WTC11 (cell line): ENCODE data around the gene LPP. TPM values are rescaled to one million over a fixed set of nuclear protein-coding genes. Genes with fewer than 3 reads are reported as not detected.

Experiments used
- ATAC-seq: fragments of 200-7000 bp; cut with Tn5 transposase; 2 replicates; pipeline ENCODE4 v1.10.0; 2021; ENCODE audit warnings: mild to moderate bottlenecking, moderate library complexity
- CTCF ChIA-PET: fragments of 300-600 bp; sonication (Branson Sonifier 250); formaldehyde crosslinking; loops from one replicate; lab custom pipeline; 2021; ENCODE audit warnings: antibody characterized with exemption; lab: Charles Lee
- POLR2A ChIA-PET: fragments of 350-600 bp; sonication (Branson Sonifier 250); formaldehyde crosslinking; loops from one replicate; lab custom pipeline; 2021; ENCODE audit warnings: antibody characterized with exemption; lab: Charles Lee
- DNase-seq: peaks from one replicate; pipeline ENCODE4 v3.0.0; 2021; ENCODE audit warnings: low spot score
- H3K27ac Mint-ChIP-seq: 2 replicates; pipeline ENCODE4 v1.8.0; 2021; ENCODE audit warnings: mixed read lengths
- H3K27me3 Mint-ChIP-seq: 2 replicates; pipeline ENCODE4 v1.8.0; 2021; ENCODE audit warnings: low read depth, mild to moderate bottlenecking, moderate library complexity, mixed read lengths
- H3K36me3 Mint-ChIP-seq: 2 replicates; pipeline ENCODE4 v1.8.0; 2021; ENCODE audit warnings: mixed read lengths
- H3K4me1 Mint-ChIP-seq: 2 replicates; pipeline ENCODE4 v1.8.0; 2022; ENCODE audit warnings: mixed read lengths
- H3K4me3 Mint-ChIP-seq: 2 replicates; pipeline ENCODE4 v1.8.0; 2021; ENCODE audit warnings: mild to moderate bottlenecking, moderate library complexity, mixed read lengths
- H3K9me3 Mint-ChIP-seq: 2 replicates; pipeline ENCODE4 v1.8.0; 2021; ENCODE audit warnings: mixed read lengths
- ATF1 ChIP-seq: sonication (generic); formaldehyde crosslinking; IDR thresholded peaks from 2 replicates; pipeline ENCODE4 v1.8.1; 2023; ENCODE audit warnings: mild to moderate bottlenecking, moderate library complexity, missing genetic modification reagents
- CBFB ChIP-seq: sonication (generic); formaldehyde crosslinking; IDR thresholded peaks from 2 replicates; pipeline ENCODE4 v1.8.1; 2022; ENCODE audit warnings: mild to moderate bottlenecking, low read depth, missing genetic modification reagents
- ELF4 ChIP-seq: sonication (generic); formaldehyde crosslinking; IDR thresholded peaks from 2 replicates; pipeline ENCODE4 v1.8.1; 2022; ENCODE audit warnings: low read depth, mild to moderate bottlenecking, moderate library complexity, missing genetic modification reagents
- ETV6 ChIP-seq: sonication (generic); formaldehyde crosslinking; IDR thresholded peaks from 2 replicates; pipeline ENCODE4 v1.8.1; 2022; ENCODE audit warnings: mild to moderate bottlenecking, missing genetic modification reagents
- FOXK1 ChIP-seq: sonication (generic); formaldehyde crosslinking; IDR thresholded peaks from 2 replicates; pipeline ENCODE4 v1.8.0; 2022; ENCODE audit warnings: mild to moderate bottlenecking, moderate library complexity, missing genetic modification reagents
- GABPB1 ChIP-seq: sonication (generic); formaldehyde crosslinking; IDR thresholded peaks from 2 replicates; pipeline ENCODE4 v1.8.1; 2023; ENCODE audit warnings: mild to moderate bottlenecking, missing genetic modification reagents
- GTF2I ChIP-seq: fragments of 250-450 bp; sonication (Bioruptor Pico); conservative IDR thresholded peaks from 2 replicates; pipeline ENCODE4 v1.4.0; 2021; ENCODE audit warnings: mild to moderate bottlenecking
- IRF2 ChIP-seq: sonication (generic); formaldehyde crosslinking; IDR thresholded peaks from 2 replicates; pipeline ENCODE4 v1.8.0; 2022; ENCODE audit warnings: low read depth, missing genetic modification reagents, borderline replicate concordance
- MXD4 ChIP-seq: fragments of 250-450 bp; sonication (Bioruptor Pico); IDR thresholded peaks from 2 replicates; pipeline ENCODE4 v1.8.0; 2021; ENCODE audit warnings: mild to moderate bottlenecking, moderate library complexity, borderline replicate concordance
- SP1 ChIP-seq: sonication (generic); formaldehyde crosslinking; conservative IDR thresholded peaks from 2 replicates; pipeline ENCODE4 v1.8.1; 2022; ENCODE audit warnings: missing genetic modification reagents
- TCF7 ChIP-seq: sonication (generic); formaldehyde crosslinking; IDR thresholded peaks from 2 replicates; pipeline ENCODE4 v1.8.0; 2022; ENCODE audit warnings: mild to moderate bottlenecking, low read depth, missing genetic modification reagents, moderate library complexity
- ZNF423 ChIP-seq: fragments of 250-450 bp; sonication (Bioruptor Pico); IDR thresholded peaks from 2 replicates; pipeline ENCODE4 v2.1.2; 2022; ENCODE audit warnings: mild to moderate bottlenecking, moderate library complexity
- total RNA-seq: library from RNA; stranded (reverse); gene quantifications from 3 replicates; pipeline ENCODE4 v1.2.3, GENCODE V29; 2021
- TF ChIP-seq, protein P1 (sequence below): sonication (generic); formaldehyde crosslinking; IDR thresholded peaks from 2 replicates; pipeline ENCODE4 v1.8.1; 2023; ENCODE audit warnings: mild to moderate bottlenecking, moderate library complexity, missing genetic modification reagents
- TF ChIP-seq, protein P2 (sequence below): sonication (generic); formaldehyde crosslinking; IDR thresholded peaks from 2 replicates; pipeline ENCODE4 v1.8.0; 2022; ENCODE audit warnings: missing genetic modification reagents
- TF ChIP-seq, protein P3 (sequence below): fragments of 250-450 bp; sonication (Bioruptor Pico); IDR thresholded peaks from 2 replicates; pipeline ENCODE4 v1.9.0; 2021; ENCODE audit warnings: mild to moderate bottlenecking
- TF ChIP-seq, protein P4 (sequence below): sonication (generic); formaldehyde crosslinking; conservative IDR thresholded peaks from 2 replicates; pipeline ENCODE4 v1.8.1; 2022; ENCODE audit warnings: mild to moderate bottlenecking, missing genetic modification reagents
- TF ChIP-seq, protein P5 (sequence below): sonication (generic); formaldehyde crosslinking; IDR thresholded peaks from 2 replicates; pipeline ENCODE4 v1.8.0; 2023; ENCODE audit warnings: missing genetic modification reagents
- TF ChIP-seq, protein P6 (sequence below): sonication (generic); formaldehyde crosslinking; IDR thresholded peaks from 2 replicates; pipeline ENCODE4 v1.8.0; 2022; ENCODE audit warnings: mild to moderate bottlenecking, missing genetic modification reagents
- TF ChIP-seq, protein P7 (sequence below): sonication (generic); formaldehyde crosslinking; IDR thresholded peaks from 2 replicates; pipeline ENCODE4 v1.8.1; 2023; ENCODE audit warnings: mild to moderate bottlenecking, missing genetic modification reagents, moderate library complexity
- TF ChIP-seq, protein P8 (sequence below): fragments of 200-600 bp; IDR thresholded peaks from 2 replicates; pipeline ENCODE4 v1.8.0; 2022; ENCODE audit warnings: antibody characterized with exemption
- TF ChIP-seq, protein P9 (sequence below): fragments of 250-450 bp; sonication (Bioruptor Pico); IDR thresholded peaks from 2 replicates; pipeline ENCODE4 v1.9.0; 2021; ENCODE audit warnings: mild to moderate bottlenecking

Gene LPP
- total RNA-seq, 1 experiment from 2014 or later, result 49.6 TPM

DNA sequence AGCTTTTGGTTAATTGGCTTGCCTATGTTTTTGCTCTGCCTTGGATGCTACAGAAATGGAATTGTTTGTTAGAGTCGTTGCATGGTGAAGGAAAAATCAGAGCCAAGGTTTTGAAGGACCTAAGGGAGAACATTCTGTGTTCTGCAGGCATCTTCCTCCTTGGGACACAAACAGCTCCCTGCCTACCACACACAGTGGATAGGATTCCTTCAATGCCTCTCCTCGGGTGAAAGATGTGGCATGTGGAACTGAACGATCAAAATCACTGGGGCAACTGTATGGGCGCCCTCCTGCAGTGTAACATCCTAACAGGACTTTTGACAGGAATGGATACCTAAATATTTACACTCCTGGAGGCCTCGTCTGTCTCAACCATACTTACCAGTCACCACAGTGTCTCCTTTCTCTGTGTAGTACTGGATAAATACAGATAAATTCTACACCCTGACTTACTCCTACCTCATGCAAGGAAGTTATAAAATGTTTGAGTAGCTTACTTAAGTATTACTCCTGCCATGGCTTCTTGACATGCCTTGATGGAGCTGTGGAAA, 100.6 kb downstream of the LPP start:
- no peak overlapping the region for H3K4me3 Mint-ChIP-seq
- POLR2A ChIA-PET, result no interaction called here
- ATAC-seq (no peak), DNase-seq (no peak)
- no peaks in the 10 kb centered on the region for H3K27me3 Mint-ChIP-seq
- CTCF ChIA-PET, result no interaction called here
- H3K4me1 Mint-ChIP-seq, result peaks cover 10% of the 10 kb centered on the region; the same call in 1 of the 2 replicates
- TF ChIP-seq FOXK1 (CRISPR knock-in tag) (no peak), SP1 (CRISPR knock-in tag) (no peak), ETV6 (CRISPR knock-in tag) (no peak), GABPB1 (no peak)
- TF ChIP-seq, protein P1, sequence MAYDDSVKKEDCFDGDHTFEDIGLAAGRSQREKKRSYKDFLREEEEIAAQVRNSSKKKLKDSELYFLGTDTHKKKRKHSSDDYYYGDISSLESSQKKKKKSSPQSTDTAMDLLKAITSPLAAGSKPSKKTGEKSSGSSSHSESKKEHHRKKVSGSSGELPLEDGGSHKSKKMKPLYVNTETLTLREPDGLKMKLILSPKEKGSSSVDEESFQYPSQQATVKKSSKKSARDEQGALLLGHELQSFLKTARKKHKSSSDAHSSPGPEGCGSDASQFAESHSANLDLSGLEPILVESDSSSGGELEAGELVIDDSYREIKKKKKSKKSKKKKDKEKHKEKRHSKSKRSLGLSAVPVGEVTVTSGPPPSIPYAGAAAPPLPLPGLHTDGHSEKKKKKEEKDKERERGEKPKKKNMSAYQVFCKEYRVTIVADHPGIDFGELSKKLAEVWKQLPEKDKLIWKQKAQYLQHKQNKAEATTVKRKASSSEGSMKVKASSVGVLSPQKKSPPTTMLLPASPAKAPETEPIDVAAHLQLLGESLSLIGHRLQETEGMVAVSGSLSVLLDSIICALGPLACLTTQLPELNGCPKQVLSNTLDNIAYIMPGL (CRISPR knock-in tag), result no peak
- TF ChIP-seq, protein P2, sequence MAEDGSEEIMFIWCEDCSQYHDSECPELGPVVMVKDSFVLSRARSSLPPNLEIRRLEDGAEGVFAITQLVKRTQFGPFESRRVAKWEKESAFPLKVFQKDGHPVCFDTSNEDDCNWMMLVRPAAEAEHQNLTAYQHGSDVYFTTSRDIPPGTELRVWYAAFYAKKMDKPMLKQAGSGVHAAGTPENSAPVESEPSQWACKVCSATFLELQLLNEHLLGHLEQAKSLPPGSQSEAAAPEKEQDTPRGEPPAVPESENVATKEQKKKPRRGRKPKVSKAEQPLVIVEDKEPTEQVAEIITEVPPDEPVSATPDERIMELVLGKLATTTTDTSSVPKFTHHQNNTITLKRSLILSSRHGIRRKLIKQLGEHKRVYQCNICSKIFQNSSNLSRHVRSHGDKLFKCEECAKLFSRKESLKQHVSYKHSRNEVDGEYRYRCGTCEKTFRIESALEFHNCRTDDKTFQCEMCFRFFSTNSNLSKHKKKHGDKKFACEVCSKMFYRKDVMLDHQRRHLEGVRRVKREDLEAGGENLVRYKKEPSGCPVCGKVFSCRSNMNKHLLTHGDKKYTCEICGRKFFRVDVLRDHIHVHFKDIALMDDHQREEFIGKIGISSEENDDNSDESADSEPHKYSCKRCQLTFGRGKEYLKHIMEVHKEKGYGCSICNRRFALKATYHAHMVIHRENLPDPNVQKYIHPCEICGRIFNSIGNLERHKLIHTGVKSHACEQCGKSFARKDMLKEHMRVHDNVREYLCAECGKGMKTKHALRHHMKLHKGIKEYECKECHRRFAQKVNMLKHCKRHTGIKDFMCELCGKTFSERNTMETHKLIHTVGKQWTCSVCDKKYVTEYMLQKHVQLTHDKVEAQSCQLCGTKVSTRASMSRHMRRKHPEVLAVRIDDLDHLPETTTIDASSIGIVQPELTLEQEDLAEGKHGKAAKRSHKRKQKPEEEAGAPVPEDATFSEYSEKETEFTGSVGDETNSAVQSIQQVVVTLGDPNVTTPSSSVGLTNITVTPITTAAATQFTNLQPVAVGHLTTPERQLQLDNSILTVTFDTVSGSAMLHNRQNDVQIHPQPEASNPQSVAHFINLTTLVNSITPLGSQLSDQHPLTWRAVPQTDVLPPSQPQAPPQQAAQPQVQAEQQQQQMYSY (CRISPR knock-in tag), result no peak
- TF ChIP-seq, protein P3, sequence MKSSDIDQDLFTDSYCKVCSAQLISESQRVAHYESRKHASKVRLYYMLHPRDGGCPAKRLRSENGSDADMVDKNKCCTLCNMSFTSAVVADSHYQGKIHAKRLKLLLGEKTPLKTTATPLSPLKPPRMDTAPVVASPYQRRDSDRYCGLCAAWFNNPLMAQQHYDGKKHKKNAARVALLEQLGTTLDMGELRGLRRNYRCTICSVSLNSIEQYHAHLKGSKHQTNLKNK (CRISPR knock-in tag), result no peak
- H3K36me3 Mint-ChIP-seq, result peaks cover 8% of the 10 kb centered on the region; the same call in 1 of the 2 replicates
- H3K9me3 Mint-ChIP-seq, result peaks cover 15% of the 10 kb centered on the region
- H3K27ac Mint-ChIP-seq, result no peak overlapping the region

DNA sequence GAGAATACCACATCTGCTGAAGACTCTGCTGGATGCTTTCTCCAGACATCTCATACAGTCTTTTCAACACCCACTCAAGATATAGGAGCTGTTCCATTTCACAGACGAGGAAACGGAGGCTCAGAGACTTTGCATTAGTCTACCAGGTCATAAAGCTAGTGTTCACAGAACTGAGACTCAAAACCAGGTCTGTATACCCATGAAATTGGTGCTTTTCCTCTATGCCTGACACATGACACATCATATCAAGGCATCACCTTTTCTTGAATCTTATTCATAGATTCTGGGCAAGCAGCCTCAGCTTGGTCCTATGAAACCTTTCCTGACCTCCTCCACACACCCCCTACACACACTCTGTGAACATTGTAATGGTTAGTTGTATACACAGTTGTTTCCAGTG, 101.2 kb downstream of the LPP start:
- Mint-ChIP-seq H3K27me3 (no peaks in the 10 kb centered on the region), H3K9me3 (peaks cover 15% of the 10 kb centered on the region), H3K4me1 (peaks cover 11% of the 10 kb centered on the region; the same call in 1 of the 2 replicates), H3K4me3 (no peak overlapping the region), H3K36me3 (peaks cover 8% of the 10 kb centered on the region; the same call in 1 of the 2 replicates), H3K27ac (no peak overlapping the region)
- CTCF ChIA-PET, result no interaction called here
- DNase-seq, result no peak
- ATAC-seq, result no peak
- POLR2A ChIA-PET, result no interaction called here
- no peak for TF ChIP-seq GTF2I
- no peak for TF ChIP-seq MXD4 (CRISPR knock-in tag)
- TF ChIP-seq, protein P4, sequence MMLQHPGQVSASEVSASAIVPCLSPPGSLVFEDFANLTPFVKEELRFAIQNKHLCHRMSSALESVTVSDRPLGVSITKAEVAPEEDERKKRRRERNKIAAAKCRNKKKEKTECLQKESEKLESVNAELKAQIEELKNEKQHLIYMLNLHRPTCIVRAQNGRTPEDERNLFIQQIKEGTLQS (CRISPR knock-in tag), result no peak
- no peak for TF ChIP-seq CBFB (CRISPR knock-in tag)
- TF ChIP-seq, protein P5, sequence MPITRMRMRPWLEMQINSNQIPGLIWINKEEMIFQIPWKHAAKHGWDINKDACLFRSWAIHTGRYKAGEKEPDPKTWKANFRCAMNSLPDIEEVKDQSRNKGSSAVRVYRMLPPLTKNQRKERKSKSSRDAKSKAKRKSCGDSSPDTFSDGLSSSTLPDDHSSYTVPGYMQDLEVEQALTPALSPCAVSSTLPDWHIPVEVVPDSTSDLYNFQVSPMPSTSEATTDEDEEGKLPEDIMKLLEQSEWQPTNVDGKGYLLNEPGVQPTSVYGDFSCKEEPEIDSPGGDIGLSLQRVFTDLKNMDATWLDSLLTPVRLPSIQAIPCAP, result no peak
- no peak for TF ChIP-seq TCF7 (CRISPR knock-in tag)
- TF ChIP-seq, protein P6, sequence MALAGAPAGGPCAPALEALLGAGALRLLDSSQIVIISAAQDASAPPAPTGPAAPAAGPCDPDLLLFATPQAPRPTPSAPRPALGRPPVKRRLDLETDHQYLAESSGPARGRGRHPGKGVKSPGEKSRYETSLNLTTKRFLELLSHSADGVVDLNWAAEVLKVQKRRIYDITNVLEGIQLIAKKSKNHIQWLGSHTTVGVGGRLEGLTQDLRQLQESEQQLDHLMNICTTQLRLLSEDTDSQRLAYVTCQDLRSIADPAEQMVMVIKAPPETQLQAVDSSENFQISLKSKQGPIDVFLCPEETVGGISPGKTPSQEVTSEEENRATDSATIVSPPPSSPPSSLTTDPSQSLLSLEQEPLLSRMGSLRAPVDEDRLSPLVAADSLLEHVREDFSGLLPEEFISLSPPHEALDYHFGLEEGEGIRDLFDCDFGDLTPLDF (CRISPR knock-in tag), result no peak
- TF ChIP-seq, protein P7, sequence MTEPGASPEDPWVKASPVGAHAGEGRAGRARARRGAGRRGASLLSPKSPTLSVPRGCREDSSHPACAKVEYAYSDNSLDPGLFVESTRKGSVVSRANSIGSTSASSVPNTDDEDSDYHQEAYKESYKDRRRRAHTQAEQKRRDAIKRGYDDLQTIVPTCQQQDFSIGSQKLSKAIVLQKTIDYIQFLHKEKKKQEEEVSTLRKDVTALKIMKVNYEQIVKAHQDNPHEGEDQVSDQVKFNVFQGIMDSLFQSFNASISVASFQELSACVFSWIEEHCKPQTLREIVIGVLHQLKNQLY (CRISPR knock-in tag), result no peak
- TF ChIP-seq ELF4 (CRISPR knock-in tag), result no peak
- TF ChIP-seq IRF2 (CRISPR knock-in tag), result no peak
- no peak for TF ChIP-seq ATF1 (CRISPR knock-in tag)
- TF ChIP-seq, protein P8, sequence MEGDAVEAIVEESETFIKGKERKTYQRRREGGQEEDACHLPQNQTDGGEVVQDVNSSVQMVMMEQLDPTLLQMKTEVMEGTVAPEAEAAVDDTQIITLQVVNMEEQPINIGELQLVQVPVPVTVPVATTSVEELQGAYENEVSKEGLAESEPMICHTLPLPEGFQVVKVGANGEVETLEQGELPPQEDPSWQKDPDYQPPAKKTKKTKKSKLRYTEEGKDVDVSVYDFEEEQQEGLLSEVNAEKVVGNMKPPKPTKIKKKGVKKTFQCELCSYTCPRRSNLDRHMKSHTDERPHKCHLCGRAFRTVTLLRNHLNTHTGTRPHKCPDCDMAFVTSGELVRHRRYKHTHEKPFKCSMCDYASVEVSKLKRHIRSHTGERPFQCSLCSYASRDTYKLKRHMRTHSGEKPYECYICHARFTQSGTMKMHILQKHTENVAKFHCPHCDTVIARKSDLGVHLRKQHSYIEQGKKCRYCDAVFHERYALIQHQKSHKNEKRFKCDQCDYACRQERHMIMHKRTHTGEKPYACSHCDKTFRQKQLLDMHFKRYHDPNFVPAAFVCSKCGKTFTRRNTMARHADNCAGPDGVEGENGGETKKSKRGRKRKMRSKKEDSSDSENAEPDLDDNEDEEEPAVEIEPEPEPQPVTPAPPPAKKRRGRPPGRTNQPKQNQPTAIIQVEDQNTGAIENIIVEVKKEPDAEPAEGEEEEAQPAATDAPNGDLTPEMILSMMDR, result no peak
- TF ChIP-seq, protein P9, sequence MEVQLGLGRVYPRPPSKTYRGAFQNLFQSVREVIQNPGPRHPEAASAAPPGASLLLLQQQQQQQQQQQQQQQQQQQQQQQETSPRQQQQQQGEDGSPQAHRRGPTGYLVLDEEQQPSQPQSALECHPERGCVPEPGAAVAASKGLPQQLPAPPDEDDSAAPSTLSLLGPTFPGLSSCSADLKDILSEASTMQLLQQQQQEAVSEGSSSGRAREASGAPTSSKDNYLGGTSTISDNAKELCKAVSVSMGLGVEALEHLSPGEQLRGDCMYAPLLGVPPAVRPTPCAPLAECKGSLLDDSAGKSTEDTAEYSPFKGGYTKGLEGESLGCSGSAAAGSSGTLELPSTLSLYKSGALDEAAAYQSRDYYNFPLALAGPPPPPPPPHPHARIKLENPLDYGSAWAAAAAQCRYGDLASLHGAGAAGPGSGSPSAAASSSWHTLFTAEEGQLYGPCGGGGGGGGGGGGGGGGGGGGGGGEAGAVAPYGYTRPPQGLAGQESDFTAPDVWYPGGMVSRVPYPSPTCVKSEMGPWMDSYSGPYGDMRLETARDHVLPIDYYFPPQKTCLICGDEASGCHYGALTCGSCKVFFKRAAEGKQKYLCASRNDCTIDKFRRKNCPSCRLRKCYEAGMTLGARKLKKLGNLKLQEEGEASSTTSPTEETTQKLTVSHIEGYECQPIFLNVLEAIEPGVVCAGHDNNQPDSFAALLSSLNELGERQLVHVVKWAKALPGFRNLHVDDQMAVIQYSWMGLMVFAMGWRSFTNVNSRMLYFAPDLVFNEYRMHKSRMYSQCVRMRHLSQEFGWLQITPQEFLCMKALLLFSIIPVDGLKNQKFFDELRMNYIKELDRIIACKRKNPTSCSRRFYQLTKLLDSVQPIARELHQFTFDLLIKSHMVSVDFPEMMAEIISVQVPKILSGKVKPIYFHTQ, result no peak
- no peak for TF ChIP-seq ZNF423 (CRISPR knock-in tag)
